Activated CD8-positive, alpha-beta memory T cell treated with anti-CD3 and anti-CD28 coated beads, Interleukin-2, amount 50 U/mL, for 24 hours (primary cell): ENCODE data around the gene UBN2.

ENCODE experiments used
- DNase-seq: peaks from one replicate; pipeline ENCODE4 v3.0.0-alpha.2; 2020; ENCODE audit errors: extremely low read depth

UBN2 gene

DNA sequence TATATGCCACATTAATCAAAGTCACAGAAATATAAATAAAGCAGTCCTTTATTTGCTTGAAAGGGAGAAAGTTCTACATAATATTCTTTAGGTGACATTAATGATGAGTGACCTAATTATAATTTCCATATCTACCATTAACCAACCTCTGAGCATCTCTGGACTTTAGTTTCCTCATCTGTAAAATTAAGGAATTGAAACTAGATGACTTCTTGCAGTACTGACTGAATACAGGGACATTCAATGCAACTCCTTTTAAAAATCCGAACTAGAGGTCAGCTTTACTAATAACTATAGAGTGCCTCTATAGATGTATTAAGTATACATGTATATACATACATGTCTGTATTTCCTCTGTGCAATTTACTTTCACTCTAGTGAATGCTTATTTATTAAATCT, 114.0 kb downstream of the UBN2 start:
- no peak for DNase-seq

DNA sequence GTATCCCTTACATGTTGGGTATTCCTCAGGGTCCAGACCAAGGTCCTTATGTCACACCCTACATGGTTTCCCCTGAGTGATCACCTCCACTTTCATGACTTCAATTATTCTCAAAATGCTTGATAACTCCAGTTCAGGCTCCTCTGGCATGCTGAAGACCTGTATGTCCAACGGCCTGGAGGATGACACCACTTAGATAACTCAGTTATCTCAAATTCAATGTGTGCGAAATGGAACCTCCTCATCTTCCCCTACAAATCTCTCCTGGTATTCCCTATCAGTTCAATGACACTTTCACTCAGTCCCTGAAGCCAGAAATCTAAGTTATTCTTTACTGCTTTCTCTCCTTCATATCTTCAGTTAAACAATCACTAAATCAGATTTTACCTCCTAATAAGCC, 120.0 kb downstream of the UBN2 start:
- no peak for DNase-seq

DNA sequence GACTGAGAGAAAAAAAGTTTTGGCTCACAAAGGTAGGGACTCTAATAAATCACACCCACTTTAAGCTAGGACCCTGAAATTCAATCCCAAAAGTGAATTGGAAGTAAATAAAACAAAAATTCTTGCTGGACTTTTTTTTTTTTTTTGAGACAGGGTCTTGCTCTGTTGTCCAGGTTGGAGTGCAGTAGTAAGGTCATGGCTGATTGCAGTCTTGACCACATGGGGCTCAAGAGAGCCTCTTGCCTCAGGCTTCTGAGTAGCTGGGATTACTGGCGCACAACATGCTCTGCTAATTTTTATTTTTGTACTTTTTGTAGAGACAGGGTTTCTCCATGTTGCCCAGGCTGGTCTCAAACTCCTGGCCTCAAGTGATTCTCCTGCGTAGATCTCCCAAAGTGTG, 123.7 kb downstream of the UBN2 start:
- no peak for DNase-seq

DNA sequence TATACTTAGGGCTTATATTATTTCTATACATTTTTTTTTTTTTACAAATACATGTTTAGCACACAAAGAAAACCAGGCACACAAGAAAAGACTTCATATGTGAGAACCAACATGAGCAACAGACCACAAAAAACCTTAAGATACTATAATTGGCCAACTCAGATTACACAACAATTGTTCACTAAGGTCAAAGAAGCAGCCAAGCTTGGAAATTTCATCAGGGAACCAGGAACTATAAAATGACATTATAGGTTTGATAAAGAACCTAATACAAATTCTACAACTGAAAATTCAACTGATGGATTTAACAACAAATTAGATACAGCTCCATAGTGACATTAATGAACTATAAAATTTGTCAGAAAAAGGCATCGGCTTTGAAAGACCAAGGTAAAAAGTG, 124.3 kb downstream of the UBN2 start:
- no peak for DNase-seq
